ENCODE data around the gene SHISA5.
A peak's percentile ranks its signal among the peaks of the same experiment; 100 is the strongest.

GRCh38 chr3:48472673-48472922 is 31.4 kb downstream of the SHISA5 start:
- no peak for TF ChIP-seq FOSL1 (IDR thresholded peaks at IDR 0.05; ENCODE audit: insufficient read depth, low read depth, low read length)
- no peak for TF ChIP-seq CTCF (IDR thresholded peaks at IDR 0.05; ENCODE audit: control extremely low read depth in 1 of 3, insufficient read depth in 1 of 3, low read depth in 1 of 3, low read length in 3 of 3)
- TF ChIP-seq POLR2AphosphoS5 (IDR thresholded peaks at IDR 0.05; ENCODE audit: low read depth, low read length): peak; percentile 59; the same call in 1 of the 2 replicates

Measured in H1 (cell line).